BJ (cell line): ENCODE results near the gene PHF2. TPM values are rescaled to one million over a fixed set of nuclear protein-coding genes. Genes with fewer than 3 reads are reported as not detected.
A peak's percentile ranks its signal among the peaks of the same experiment; 100 is the strongest.

Experiments used
- CTCF ChIA-PET: fragments of 350-600 bp; formaldehyde crosslinking; extraction: SDS; loops from one replicate; lab custom pipeline; 2021; ENCODE audit warnings: antibody characterized with exemption, inconsistent platforms; lab: Yijun Ruan, JAX
- POLR2A ChIA-PET: fragments of 300-600 bp; sonication (Branson Sonifier 250); formaldehyde crosslinking; extraction: SDS; loops from one replicate; lab custom pipeline; 2021; ENCODE audit warnings: antibody characterized with exemption; lab: Charles Lee
- DNase-seq: peaks from one replicate; pipeline ENCODE4 v3.0.0-alpha.2; 2011; ENCODE audit warnings: low read depth
- H3K27me3 ChIP-seq: 2 replicates; pipeline ENCODE4 v1.6.0; 2011; ENCODE audit warnings: low read length; ENCODE audit not compliant: control insufficient read depth, insufficient read depth
- H3K36me3 ChIP-seq: 2 replicates; pipeline ENCODE4 v1.5.1; 2011; ENCODE audit warnings: low read length; ENCODE audit not compliant: control insufficient read depth, insufficient read depth
- H3K4me3 ChIP-seq: 2 replicates; pipeline ENCODE4 v1.5.1; 2011; ENCODE audit warnings: low read depth, mild to moderate bottlenecking, control low read depth, low read length
- CTCF ChIP-seq: IDR thresholded peaks from 2 replicates; pipeline ENCODE4 v1.5.1; 2011; ENCODE audit warnings: low read depth, mild to moderate bottlenecking, control low read depth, inconsistent platforms, low read length, moderate library complexity; ENCODE audit not compliant: insufficient read depth
- polyA plus RNA-seq: library from polyadenylated mRNA; depleted of rRNA; stranded (reverse); fragments of >200 nt; gene quantifications from 2 replicates; pipeline ENCODE4 v1.2.3, GENCODE V29; 2011

The PHF2 gene
- polyA plus RNA-seq, 1 experiment = 9.4 TPM

DNA sequence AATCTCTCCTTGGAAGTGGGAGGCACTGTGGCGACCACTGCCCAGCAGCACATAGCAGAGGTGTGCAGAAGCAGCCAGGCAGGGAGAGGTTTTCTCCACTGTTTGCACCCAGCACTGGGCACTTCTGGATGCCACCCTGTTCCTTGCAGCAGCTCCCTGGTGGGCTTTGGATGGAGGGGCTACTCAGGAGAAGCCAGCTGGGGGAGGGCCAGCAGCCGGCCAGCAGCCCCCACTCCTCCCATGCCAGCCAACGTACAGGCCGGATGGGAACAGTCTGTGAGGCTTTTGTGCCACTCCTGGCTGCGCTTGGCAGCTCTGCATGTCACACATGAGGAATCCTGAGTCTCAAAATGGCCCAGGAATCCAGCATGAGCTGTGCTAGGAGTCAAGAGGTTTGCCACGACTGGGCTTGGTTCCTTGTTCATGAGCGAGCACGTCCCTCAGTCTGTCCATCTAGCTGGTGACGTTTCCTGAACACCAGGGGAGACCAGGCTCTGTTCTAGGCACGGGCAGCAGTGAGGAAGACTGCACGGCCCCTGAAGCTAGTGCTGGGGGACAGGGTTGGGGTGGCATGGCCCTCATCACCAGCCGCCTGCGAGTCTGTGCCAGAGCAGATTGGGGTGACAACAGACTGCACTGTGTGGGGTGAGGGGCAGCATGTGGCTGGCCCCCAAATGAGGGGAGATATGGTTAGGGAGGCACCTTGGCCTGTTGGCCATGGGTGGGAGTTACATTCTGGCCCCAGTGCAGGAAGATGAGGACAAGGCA, 10.1 kb downstream of the PHF2 start:
- no peak for DNase-seq
- no peaks in the 10 kb centered on the region for H3K27me3 ChIP-seq
- H3K36me3 ChIP-seq = no peaks in the 10 kb centered on the region
- H3K4me3 ChIP-seq = no peak overlapping the region
- TF ChIP-seq CTCF = no peak
- ChIA-PET CTCF (no interaction called here), POLR2A (no interaction called here)

DNA sequence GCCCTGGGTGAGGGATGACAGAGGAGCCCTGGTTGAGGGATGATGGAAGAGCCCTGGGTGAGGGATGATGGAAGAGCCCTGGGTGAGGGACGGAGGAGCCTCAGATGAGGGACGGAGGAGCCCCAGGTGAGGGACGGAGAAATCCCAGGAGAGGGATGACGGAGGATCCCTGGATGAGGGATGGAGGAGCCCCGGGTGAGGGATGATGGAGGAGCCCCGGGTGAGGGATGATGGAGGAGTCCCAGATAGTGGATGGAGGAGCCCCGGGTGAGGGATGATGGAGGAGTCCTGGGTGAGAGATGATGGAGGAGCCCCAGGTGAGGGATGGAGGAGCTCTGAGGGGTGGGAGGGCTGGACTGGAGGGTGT, 10.9 kb downstream of the PHF2 start:
- no peak for TF ChIP-seq CTCF
- Histone ChIP-seq H3K4me3 (no peak overlapping the region), H3K36me3 (no peaks in the 10 kb centered on the region), H3K27me3 (no peaks in the 10 kb centered on the region)
- POLR2A ChIA-PET = no interaction called here
- no peak for DNase-seq
- CTCF ChIA-PET = interaction anchor here (0.8 to 2.1 kb wide), 3 partner anchors 9 to 122 kb away, joined by 3 to 6 read pairs (median 4); no protein-coding TSS in a partner anchor

DNA sequence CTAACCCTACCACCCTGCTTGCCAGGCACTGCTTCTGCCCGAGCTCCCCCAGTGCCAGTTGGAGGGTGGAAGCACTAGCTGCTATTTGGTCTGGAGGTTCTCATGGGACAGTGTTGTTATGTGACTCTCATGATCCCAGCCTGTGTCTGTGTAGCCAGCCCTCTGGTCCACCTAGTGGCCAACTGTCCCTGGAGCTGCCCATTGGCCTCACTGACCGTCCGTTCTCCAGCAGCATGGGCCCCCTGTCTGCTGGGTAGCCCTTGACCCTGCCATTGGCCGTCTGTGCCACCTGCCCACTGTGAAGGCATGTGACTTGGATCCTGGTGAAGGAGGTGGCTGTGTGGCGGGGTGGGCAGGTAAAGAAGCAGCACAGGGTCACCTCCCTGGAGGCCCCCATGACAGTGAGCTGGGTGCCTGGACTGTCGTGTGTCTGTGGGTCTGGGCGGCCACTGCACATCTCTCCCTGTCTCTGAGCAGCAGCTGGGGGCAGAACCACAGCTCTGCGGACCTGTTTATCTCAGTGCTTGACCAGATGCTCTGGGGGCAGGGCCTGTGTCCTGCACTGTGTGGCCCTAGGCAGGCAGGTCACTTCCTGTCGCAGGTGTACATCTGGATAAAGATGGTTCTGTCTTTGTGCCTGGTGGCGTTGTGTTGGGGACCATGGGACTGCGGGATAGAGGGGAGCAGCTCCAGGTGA, 11.4 kb downstream of the PHF2 start:
- POLR2A ChIA-PET = no interaction called here

DNA sequence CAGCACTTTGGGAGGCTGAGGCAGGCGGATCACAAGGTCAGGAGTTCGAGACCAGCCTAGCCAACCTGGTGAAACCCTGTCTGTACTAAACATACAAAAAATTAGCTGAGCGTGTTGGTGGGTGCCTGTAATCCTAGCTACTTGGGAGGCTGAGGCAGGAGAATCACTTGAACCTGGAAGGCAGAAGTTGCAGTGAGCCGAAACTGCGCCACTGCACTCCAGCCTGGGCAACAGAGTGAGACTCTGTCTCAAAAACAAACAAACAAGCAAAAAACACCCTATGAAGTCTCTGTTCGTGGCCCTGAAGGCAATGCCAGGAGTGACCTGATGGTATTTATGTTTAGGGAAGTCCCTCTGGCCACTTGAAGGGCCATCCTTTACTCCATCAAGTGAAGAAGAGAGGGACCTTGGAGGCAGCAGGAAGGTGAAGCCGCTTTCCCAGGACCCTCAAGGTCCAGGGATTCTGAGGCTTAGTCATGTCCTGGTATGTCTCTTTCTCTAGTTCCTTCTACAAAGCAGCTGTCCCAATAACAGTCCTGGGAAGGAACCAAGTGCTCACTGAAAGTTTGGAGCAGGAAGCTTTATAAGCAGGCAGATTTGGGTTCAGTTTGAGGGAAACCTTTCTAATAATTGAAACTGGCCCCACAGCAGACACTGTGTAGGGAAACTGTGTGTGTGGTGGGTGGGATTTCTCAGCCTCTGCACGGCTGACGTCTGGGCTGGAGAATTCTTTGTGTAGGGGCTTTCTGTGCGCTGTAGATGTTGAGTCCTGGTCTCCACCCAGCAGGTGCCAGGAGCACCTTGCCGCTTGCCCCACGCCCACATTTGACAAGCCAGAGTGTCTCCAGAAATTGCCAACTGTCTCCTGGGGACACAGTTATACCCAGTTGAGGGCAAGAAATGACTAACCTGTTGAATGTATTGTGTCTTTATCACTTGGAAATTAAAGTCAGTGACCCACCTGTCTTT, 12.5 kb downstream of the PHF2 start:
- CTCF ChIA-PET = interaction anchor here (2.1 kb wide), 1 partner anchor 11 kb away, joined by 6 read pairs; no protein-coding TSS in a partner anchor

More for the DNA sequence above, 11.4 kb downstream of the PHF2 start:
- H3K27me3 ChIP-seq = no peaks in the 10 kb centered on the region
- 0 out of 2 replicates have a peak, but pooled peaks have one; percentile 12 for TF ChIP-seq CTCF
- no peak for DNase-seq
- CTCF ChIA-PET = interaction anchor here (0.8 to 2.1 kb wide), 3 partner anchors 9 to 123 kb away, joined by 3 to 6 read pairs (median 4); no protein-coding TSS in a partner anchor
- H3K36me3 ChIP-seq = no peaks in the 10 kb centered on the region
- no peak overlapping the region for H3K4me3 ChIP-seq

More for the DNA sequence above, 12.5 kb downstream of the PHF2 start:
- no peak for DNase-seq
- POLR2A ChIA-PET = no interaction called here
- TF ChIP-seq CTCF = no peak
- Histone ChIP-seq H3K27me3 (no peaks in the 10 kb centered on the region), H3K36me3 (no peaks in the 10 kb centered on the region), H3K4me3 (no peak overlapping the region)
